ENCODE measurements around the gene COL6A3.

DNA sequence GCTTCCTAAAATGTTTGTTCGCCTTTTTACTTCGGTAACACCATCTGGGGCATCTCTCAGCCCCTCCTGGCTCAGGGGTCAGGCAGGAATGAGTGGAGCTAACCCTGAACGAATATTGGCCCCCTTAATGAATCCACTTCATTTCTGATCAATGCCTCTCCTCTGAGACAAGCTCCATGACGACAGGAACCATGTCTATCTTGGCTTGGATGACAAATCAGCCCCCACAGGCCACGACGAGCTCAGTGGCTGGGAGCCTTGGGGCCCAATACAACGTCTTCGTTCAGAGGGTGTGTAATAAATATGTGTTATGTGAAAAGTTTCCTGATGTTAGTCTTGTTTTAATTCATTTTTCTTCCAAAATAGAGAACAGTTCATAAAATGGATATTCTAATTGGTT, 133.0 kb downstream of the COL6A3 start:
- TF ChIP-seq, protein P1, sequence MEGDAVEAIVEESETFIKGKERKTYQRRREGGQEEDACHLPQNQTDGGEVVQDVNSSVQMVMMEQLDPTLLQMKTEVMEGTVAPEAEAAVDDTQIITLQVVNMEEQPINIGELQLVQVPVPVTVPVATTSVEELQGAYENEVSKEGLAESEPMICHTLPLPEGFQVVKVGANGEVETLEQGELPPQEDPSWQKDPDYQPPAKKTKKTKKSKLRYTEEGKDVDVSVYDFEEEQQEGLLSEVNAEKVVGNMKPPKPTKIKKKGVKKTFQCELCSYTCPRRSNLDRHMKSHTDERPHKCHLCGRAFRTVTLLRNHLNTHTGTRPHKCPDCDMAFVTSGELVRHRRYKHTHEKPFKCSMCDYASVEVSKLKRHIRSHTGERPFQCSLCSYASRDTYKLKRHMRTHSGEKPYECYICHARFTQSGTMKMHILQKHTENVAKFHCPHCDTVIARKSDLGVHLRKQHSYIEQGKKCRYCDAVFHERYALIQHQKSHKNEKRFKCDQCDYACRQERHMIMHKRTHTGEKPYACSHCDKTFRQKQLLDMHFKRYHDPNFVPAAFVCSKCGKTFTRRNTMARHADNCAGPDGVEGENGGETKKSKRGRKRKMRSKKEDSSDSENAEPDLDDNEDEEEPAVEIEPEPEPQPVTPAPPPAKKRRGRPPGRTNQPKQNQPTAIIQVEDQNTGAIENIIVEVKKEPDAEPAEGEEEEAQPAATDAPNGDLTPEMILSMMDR (IDR thresholded peaks at IDR 0.05): no peak
- TF ChIP-seq EZH2 (IDR thresholded peaks at IDR 0.05; ENCODE audit: borderline replicate concordance, insufficient read depth, low read depth, low read length, poor library complexity, severe bottlenecking): no peak
